Measurements from ENCODE around the gene TMEM271.

Gene TMEM271

DNA sequence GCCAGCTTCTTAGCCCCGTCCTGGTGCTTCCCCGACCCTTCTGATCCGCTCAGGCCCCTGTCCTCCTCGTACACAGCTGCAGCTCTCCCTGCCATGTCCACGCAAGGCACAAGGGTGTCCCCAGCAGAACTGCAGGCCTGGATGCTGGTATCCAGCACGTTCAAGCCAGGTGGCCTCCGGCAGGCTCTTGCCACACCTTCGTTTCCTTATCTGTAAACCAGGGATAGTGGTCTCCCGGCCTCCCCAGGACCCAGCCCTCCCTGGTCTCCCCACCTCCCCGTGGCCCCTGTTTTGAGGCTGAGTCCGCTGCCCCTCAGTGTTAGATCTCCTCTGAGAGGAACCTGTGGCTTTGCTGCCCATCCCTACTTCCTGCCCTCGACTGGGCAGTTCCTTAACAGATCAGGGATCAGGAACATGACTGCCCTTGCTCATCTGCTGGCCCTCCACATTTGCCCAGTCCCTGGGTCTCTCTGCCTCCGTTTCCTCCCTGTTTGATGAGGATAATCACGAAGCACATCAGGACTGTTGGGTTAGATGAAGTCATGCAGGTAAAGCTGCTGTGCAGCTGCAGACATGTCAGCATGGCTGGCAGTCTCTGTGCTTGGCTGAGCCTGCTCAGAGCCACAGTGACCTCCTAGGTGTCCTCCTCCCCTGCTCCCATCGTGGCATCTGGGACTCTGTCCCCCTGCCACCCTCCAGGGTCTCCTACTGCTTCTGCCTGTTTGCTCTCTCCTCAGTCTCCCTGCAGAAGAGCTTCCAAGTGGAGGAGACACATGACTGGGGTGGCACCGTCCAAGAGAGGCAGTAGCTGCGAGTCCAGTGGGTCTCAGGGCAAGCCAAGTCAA, 44.2 kb downstream of the TMEM271 start:
- no peak for DNase-seq

DNA sequence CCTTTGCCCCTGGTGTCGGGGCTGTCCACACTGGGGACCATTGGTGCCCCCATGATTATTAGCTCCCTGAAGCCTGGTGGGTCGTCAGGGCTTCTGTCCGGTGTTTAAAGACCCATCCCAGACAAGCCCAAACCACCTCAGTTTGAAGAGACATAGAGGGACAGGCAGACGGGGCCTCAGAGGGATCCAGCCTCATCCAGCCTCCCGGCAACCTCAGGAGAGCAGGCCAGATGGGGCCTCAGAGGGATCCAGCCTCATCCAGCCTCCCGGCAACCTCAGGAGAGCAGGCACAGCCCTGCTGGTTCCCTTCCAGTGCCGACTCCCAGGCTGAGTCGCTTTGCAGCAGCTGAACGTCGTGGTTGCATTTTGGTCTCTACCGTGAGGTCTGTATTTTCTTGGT, 45.0 kb downstream of the TMEM271 start:
- no peak for DNase-seq

DNA sequence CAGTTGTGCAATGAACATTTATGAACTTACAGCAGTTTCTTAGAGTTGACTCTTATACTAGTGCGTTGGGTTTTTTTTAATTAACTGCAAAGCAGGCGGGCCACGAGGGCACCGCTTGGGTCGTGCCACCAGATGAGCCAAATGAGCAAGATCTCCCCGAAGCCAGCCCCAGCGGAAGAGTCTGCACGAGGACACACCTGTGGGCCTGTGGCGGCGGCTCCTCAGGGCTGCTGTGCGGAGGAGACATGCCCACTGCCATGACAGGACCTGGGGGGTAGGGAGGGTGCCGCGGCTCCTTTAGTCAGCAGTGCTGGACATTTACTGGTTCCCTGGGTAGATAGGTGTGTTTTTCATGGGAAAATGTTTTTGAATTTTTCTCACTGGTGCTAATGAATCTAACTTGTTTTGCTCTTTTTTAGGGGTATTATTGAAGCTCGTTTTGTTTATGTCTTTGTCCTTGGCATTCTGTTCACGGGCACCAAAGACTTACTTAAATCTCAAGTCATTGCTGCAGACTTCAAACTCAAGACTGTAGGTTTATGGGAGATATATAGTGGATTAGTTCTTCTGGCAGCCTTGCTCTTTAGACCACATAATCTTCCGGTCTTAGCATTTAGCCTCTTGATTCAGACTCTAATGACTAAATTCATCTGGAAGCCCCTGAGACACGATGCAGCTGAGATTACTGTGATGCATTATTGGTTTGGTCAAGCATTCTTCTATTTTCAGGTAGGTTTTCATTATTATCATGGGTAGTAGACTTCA, 45.9 kb downstream of the TMEM271 start:
- no peak for DNase-seq

DNA sequence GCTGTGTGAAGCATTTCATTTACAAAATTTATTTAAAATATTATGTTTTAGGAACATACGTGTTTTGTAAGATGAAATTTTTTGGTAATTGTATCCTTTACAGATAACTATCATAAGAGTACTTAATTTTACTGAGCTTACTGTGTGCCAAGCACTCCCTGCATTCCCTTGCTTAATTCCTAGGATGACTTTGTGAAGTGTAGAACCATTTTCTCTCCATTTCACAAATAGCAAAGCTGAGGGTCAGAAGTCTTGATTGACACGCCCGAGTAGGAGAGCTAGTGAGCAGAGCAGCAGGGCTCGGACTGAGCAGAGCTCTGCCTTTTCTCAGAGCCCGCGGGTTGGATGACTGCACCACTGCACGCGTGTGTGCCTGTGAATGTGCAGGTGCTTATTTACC, 46.5 kb downstream of the TMEM271 start:
- DNase-seq = no peak

- DNase-seq = no peak
These were observed 47.3 kb downstream of the TMEM271 start for GRCh38 chr4:528835-529234.

DNA sequence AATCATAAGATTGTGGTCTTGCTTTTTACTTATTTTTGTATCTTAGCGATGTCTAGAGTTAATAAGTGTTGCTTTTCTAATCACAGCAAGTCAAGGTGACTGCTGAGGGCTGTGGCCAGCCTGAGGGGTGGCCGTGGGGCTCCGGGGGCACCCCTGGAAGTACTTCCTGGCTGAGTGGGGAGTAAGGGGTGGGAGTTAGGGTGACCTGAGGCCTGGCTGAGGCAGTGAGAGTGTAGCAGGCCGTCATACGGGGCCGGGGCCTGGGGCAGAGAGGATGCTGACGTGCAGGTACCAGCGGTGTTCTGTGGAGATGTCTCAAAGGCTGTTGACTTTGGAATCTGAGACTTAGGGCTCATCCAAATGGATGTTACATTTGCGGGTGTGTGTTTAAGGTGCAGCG, 47.8 kb downstream of the TMEM271 start:
- DNase-seq = no peak

DNA sequence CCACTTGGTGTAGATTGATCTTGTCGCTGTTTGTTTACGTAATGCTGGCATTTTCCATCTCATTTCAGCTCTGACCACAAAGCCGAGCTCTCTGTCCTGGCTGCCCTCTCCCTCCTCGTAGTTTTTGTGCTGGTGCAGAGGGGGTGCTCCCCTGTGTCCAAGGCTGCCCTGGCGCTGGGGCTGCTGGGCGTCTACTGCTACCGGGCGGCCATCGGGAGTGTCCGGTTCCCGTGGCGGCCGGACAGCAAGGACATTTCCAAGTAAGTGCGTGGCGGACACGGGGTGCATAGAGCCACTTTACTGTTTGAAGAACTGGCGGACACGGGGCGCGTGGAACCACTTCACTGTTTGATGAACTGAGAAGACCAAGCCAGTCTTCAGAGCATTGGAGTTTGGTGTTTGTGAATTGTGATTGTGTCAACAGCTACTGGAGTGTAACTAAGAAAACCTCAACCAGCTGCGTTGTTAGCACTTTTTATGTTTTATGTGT, 49.1 kb downstream of the TMEM271 start:
- DNase-seq = no peak

- no peak for DNase-seq
These were observed 49.7 kb downstream of the TMEM271 start for GRCh38 chr4:526189-526909.

DNA sequence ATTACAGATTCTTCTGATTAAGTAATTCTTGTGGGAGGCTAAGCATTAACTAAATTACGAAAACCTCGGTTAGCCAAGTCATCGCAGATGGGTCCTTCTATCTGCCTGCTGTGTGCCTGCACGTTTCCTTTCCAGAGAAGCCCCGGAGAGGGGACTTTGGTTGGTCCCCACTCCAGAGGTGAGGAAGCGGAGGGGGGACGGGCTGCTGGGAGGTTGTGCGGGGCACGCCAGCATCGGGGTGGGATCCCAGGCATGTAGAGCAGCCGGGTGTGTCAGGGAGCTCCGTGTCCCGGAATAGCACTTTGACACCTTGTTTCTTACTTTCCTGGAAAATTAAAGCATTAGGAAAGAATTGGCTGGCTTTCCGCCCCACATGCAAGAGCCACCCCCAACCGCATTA, 50.4 kb downstream of the TMEM271 start:
- DNase-seq = no peak

DNA sequence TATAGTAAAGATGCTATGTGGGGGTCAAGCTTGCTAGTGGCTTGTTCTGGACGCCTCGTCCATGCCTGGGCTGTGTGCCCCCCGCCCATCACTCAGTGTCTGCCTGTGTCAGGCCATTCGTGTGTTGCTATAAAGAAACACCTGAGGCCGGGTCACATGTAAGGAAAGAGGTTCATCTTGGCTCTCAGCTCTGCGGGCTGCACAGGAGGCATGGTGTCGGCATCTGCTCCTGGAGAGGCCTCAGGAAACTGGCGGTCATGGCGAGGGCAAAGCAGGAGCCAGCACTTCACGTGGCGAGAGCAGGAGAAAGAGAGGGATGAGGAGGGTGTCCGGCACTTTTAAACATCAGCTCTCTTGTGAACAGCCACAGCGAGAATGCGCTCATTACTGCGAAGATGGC, 51.9 kb downstream of the TMEM271 start:
- DNase-seq = no peak
